NCI-H345 (cell line): ENCODE measurements around the gene CHAD.
"Not testable (repeated sequence)": the region's sequence is repeated elsewhere in the genome, so short reads cannot be mapped to it uniquely, and the experiment has no call there.

Experiments
- DNase-seq: peaks from one replicate; lab custom pipeline; 2025; lab: John Stamatoyannopoulos, UW

The CHAD gene

DNA sequence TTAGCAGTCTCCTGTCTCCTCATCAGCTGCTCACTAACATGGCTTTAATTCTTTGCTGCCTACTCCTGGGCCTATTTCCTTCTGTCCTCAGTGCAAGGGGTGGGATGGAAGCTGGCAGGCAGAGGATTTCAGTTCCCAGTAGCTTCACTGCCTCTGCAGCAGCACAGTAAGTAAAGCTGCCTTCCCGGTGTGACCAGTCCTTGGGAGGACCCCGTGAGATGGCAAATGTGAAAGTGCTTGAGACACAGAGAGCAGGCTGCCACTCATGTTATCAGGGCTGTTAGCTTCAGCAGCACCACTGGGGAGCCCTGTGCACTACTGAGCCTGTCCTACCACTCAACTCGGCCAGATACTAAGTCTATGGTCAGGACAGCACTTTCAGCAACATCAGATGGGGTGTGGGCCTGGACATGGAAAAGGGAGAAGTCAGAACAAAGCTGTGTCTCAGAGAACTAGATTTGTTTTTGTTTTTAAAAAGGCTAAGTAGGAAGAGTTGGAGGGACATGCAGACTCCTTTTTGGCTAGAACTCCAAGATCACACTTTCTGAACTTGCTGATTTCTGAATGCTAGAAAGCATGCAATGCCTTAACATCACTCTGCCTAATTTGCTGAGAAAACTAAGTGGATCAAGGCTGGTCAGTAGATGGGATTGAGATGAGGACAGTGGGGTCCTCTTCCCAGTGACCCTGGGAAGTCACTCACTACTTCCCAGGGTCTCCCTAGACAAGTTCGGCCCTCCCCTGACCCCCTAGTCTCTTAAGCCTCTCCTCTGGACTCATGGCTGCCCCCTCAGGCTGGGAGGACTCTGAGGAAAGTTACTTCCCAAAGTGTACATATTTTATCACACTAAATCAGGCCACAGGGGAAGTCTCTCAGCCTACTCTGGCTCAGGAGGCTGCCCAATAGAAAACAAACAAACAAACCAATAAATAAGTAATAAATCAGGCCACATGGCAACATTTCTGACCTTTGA, 41.6 kb downstream of the CHAD start:
- DNase-seq, result no peak

DNA sequence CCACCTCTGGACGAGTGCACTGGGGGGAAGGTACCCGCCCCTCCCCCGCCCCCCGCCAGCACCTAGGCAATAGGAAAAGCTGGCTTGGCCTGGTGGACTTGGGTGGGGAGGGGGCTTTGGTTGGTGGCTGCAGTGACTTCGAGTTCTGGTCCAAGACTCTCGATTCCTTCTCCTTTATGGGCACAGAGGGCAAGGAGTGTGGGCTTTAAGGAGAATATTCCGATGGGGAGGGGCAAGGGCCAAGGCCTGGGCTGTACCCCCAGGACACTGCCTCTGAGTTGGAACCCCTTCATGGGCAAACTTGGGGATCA, 42.3 kb downstream of the CHAD start:
- DNase-seq, result no peak

DNA sequence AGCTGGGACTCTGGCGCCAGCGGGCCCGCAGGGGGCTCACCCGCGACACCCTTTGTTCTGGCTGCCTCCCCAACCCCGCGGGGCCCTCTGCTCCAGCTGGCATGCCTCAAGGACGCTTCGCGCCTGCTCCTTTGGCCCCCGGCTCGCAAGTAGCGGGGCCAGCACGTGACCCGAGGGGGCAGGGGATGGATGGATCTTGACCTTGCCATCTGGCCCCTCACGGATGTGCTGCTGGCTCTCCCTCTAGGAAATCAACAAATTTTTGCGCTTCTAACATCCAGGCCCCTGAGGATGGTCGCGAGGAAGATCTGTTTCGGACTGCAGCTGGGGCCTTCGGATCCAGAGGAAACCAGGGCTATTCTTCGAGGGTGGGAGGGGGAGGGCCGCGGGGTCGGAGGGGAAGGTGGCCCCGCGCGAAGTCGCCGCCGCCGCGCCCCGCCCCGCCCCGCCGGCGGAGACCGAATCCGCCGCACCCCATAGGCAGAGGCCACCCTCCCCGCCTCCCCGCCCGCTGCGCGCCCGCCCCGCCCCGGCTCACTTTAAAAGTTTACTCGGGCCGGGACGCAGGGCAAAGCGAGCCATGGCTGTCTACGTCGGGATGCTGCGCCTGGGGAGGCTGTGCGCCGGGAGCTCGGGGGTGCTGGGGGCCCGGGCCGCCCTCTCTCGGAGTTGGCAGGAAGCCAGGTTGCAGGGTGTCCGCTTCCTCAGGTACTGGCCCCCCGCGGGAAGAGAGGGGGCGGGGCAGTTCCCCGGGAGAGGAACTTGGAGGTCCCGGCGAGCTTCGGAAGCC, 42.8 kb downstream of the CHAD start, which contains the start of gene ACSF2:
TSS of gene ACSF2 (plus strand) at position 537 of the 790 bp plus-strand sequence. CDS start at position 581, 44 bp downstream.
- DNase-seq, result peak; percentile 7

GRCh38 chr17:50424996-50425681, 43.5 kb downstream of the CHAD start:
- DNase-seq, result no peak

GRCh38 chr17:50424246-50424995, 44.3 kb downstream of the CHAD start:
- no peak for DNase-seq

- DNase-seq, result no peak
Measured at GRCh38 chr17:50423553-50424159, 45.0 kb downstream of the CHAD start.

- no peak for DNase-seq
Measured at GRCh38 chr17:50422738-50423137, 45.9 kb downstream of the CHAD start.

- DNase-seq, result no peak
Measured at GRCh38 chr17:50421308-50422051, 47.2 kb downstream of the CHAD start.

- DNase-seq, result no peak
Measured at GRCh38 chr17:50420419-50421112, 48.1 kb downstream of the CHAD start.

DNA sequence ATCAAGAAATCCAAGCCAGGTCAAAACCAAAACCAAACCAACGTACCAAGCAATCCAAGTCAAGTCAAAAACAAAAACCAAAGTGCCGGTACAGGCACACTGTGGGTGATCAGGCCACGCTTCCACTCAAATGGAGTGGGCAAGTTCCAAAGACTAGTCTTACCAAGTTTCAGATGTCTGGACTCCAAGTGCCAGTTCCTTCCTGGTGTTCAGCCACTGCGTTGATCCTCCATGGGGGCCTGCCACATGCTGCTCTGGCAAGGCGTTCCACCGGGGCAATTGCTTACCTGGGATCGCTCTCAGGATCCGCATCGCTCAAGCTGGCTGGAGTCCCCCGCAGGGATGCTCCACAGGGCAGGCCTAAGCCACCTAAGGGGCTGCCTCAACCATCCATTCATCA, 49.1 kb downstream of the CHAD start:
- not testable (repeated sequence) for DNase-seq

GRCh38 chr17:50414808-50415207, 53.9 kb downstream of the CHAD start:
- DNase-seq, result no peak
